ENCODE results near the gene ABLIM2. TPM values are rescaled to one million over a fixed set of nuclear protein-coding genes. Genes with fewer than 3 reads are reported as not detected.

The ABLIM2 gene
- total RNA-seq, 1 experiment from 2014 or later: 6.1 TPM

DNA sequence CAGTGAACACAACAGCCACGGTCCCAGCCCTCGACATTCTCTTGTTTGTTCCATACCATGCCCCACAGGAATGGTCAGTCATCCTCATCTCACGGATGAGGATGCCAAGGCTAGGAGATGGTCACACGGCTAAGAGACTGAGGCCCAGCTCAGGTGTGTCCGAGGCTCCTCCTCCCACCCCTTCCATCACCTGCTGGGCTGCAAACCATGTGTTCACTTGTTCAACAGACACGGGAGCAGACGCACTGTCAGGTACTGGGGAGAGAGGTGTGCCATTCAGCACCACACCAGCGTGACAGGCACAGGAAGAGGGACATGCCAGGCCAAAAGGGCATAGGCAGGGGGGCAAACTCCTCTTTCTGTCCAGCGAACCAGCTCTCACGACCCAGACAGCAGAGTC, 45.9 kb downstream of the ABLIM2 start:
- ChIA-PET RAD21 (ENCODE audit: low non-redundant PET in 1 of 2, low total read pairs in 2 of 2, uncharacterized antibody in 2 of 2, unreplicated experiment in 2 of 2) (no interaction called here), CTCF (no interaction called here), POLR2A (no interaction called here)
- Histone ChIP-seq H4K20me1 (ENCODE audit: insufficient read depth) (no peaks in the 10 kb centered on the region), H3K27ac (ENCODE audit: low read depth, low read length) (no peak overlapping the region), H3K4me3 (replicated peaks in 1 of 2; ENCODE audit: low read depth in 1 of 2, low read length in 2 of 2) (no peak overlapping the region), H3K79me2 (ENCODE audit: insufficient read depth, low read length) (no peaks in the 10 kb centered on the region), H3K27me3 (ENCODE audit: insufficient read depth, low read length) (no peaks in the 10 kb centered on the region), H3K4me1 (ENCODE audit: control insufficient read depth in 1 of 2, insufficient read depth in 2 of 2, low read length in 2 of 2) (peaks cover 14 to 41% of the 10 kb centered on the region in 2 experiments), H3K9me2 (ENCODE audit: insufficient read depth) (no peaks in the 10 kb centered on the region), H3K9me3 (ENCODE audit: control insufficient read depth in 1 of 2, insufficient read depth in 1 of 2, low read depth in 1 of 2, low read length in 2 of 2) (no peaks in the 10 kb centered on the region), H3K36me3 (ENCODE audit: control insufficient read depth in 1 of 2, insufficient read depth in 2 of 2, low read length in 2 of 2) (no peaks in the 10 kb centered on the region), H3K9ac (ENCODE audit: low read length) (no peak overlapping the region), H2AFZ (ENCODE audit: low read depth, low read length, poor library complexity, severe bottlenecking) (no peak overlapping the region), H3K4me2 (ENCODE audit: low read length) (peak overlapping the region; percentile 65)
- no TSS peak for BruUV-seq (replicated peaks)
- intact Hi-C loops (cut with micrococcal nuclease): no loop called here
- no peak for DNase-seq (ENCODE audit: low read depth, low spot score)
- no peak for ATAC-seq
- TF ChIP-seq FOSL1 (IDR thresholded peaks at IDR 0.05; ENCODE audit: low read depth): no peak
- TF ChIP-seq, protein P1, sequence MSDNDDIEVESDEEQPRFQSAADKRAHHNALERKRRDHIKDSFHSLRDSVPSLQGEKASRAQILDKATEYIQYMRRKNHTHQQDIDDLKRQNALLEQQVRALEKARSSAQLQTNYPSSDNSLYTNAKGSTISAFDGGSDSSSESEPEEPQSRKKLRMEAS (IDR thresholded peaks at IDR 0.05): no peak

DNA sequence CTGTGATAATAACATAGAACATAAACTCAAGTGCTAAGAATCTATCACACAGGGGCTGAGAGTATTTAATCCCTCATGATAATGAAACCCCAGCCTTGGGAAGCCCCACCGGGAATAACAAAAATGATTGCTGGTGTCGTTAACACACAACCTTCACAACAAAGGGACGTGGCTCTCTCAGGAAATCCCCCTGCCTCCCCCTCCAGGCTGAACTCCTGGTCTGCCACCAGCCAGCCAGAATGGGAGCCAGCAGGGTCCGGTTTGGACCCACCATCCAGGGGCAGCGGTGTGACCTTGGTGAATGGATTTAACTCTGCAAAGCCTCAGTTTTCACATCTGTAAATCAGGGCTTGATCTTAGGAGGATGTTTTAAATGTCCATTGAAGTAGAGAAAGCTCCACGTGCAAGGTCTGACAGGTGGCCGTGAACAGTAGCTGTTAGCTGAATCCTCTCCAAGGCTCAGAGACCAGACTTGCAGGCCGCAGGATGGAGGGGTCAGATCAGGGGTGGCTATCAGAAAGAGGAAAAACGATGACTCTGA, 46.5 kb downstream of the ABLIM2 start:
- Histone ChIP-seq H3K27me3 (ENCODE audit: insufficient read depth, low read length) (no peaks in the 10 kb centered on the region), H4K20me1 (ENCODE audit: insufficient read depth) (no peaks in the 10 kb centered on the region), H3K4me2 (ENCODE audit: low read length) (no peak overlapping the region), H3K79me2 (ENCODE audit: insufficient read depth, low read length) (no peaks in the 10 kb centered on the region), H3K36me3 (ENCODE audit: control insufficient read depth in 1 of 2, insufficient read depth in 2 of 2, low read length in 2 of 2) (no peaks in the 10 kb centered on the region), H3K9ac (ENCODE audit: low read length) (no peak overlapping the region), H2AFZ (ENCODE audit: low read depth, low read length, poor library complexity, severe bottlenecking) (no peak overlapping the region), H3K27ac (ENCODE audit: low read depth, low read length) (no peak overlapping the region), H3K4me3 (replicated peaks in 1 of 2; ENCODE audit: low read depth in 1 of 2, low read length in 2 of 2) (no peak overlapping the region), H3K4me1 (ENCODE audit: control insufficient read depth in 1 of 2, insufficient read depth in 2 of 2, low read length in 2 of 2) (peaks cover 11 to 35% of the 10 kb centered on the region in 2 experiments), H3K9me2 (ENCODE audit: insufficient read depth) (no peaks in the 10 kb centered on the region), H3K9me3 (ENCODE audit: control insufficient read depth in 1 of 2, insufficient read depth in 1 of 2, low read depth in 1 of 2, low read length in 2 of 2) (no peaks in the 10 kb centered on the region)
- POLR2A ChIA-PET: no interaction called here
- ATAC-seq (no peak), DNase-seq (ENCODE audit: low read depth, low spot score) (no peak)
- RAD21 ChIA-PET (ENCODE audit: low non-redundant PET in 1 of 2, low total read pairs in 2 of 2, uncharacterized antibody in 2 of 2, unreplicated experiment in 2 of 2): no interaction called here
- intact Hi-C loops (cut with micrococcal nuclease): no loop called here
- BruUV-seq (replicated peaks): no TSS peak
- TF ChIP-seq CBX3 (IDR thresholded peaks at IDR 0.05; ENCODE audit: low read depth) (no peak), YY1 (IDR thresholded peaks at IDR 0.05; ENCODE audit: extremely low read depth, insufficient replicate concordance, low read depth, low read length) (no peak), CEBPB (IDR thresholded peaks at IDR 0.05; ENCODE audit: low read depth) (no peak)
- TF ChIP-seq, protein P2, sequence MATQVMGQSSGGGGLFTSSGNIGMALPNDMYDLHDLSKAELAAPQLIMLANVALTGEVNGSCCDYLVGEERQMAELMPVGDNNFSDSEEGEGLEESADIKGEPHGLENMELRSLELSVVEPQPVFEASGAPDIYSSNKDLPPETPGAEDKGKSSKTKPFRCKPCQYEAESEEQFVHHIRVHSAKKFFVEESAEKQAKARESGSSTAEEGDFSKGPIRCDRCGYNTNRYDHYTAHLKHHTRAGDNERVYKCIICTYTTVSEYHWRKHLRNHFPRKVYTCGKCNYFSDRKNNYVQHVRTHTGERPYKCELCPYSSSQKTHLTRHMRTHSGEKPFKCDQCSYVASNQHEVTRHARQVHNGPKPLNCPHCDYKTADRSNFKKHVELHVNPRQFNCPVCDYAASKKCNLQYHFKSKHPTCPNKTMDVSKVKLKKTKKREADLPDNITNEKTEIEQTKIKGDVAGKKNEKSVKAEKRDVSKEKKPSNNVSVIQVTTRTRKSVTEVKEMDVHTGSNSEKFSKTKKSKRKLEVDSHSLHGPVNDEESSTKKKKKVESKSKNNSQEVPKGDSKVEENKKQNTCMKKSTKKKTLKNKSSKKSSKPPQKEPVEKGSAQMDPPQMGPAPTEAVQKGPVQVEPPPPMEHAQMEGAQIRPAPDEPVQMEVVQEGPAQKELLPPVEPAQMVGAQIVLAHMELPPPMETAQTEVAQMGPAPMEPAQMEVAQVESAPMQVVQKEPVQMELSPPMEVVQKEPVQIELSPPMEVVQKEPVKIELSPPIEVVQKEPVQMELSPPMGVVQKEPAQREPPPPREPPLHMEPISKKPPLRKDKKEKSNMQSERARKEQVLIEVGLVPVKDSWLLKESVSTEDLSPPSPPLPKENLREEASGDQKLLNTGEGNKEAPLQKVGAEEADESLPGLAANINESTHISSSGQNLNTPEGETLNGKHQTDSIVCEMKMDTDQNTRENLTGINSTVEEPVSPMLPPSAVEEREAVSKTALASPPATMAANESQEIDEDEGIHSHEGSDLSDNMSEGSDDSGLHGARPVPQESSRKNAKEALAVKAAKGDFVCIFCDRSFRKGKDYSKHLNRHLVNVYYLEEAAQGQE (IDR thresholded peaks at IDR 0.05; ENCODE audit: low read depth): no peak
- TF ChIP-seq, protein P3, sequence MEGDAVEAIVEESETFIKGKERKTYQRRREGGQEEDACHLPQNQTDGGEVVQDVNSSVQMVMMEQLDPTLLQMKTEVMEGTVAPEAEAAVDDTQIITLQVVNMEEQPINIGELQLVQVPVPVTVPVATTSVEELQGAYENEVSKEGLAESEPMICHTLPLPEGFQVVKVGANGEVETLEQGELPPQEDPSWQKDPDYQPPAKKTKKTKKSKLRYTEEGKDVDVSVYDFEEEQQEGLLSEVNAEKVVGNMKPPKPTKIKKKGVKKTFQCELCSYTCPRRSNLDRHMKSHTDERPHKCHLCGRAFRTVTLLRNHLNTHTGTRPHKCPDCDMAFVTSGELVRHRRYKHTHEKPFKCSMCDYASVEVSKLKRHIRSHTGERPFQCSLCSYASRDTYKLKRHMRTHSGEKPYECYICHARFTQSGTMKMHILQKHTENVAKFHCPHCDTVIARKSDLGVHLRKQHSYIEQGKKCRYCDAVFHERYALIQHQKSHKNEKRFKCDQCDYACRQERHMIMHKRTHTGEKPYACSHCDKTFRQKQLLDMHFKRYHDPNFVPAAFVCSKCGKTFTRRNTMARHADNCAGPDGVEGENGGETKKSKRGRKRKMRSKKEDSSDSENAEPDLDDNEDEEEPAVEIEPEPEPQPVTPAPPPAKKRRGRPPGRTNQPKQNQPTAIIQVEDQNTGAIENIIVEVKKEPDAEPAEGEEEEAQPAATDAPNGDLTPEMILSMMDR (IDR thresholded peaks at IDR 0.05 in 2 of 3, conservative IDR thresholded peaks at IDR 0.05 in 1 of 3; ENCODE audit: borderline replicate concordance in 1 of 3, insufficient read depth in 1 of 3, low read depth in 2 of 3, low read length in 2 of 3): no peak
- CTCF ChIA-PET: no interaction called here
